ENCODE measurements around the gene ZNF786. TPM values are rescaled to one million over a fixed set of nuclear protein-coding genes. Genes with fewer than 3 reads are reported as not detected.

ZNF786 gene
- polyA plus RNA-seq, 1 donor, result 8.5 TPM

- Histone ChIP-seq H3K9me3 (ENCODE audit: control insufficient read depth, low read depth, low read length) (no peaks in the 10 kb centered on the region), H3K4me3 (ENCODE audit: low read length) (no peak overlapping the region), H3K36me3 (ENCODE audit: control insufficient read depth, insufficient read depth, low read length) (peaks cover 51% of the 10 kb centered on the region), H3K27ac (ENCODE audit: low read length) (no peak overlapping the region), H3K4me1 (ENCODE audit: control insufficient read depth, insufficient read depth, low read length) (no peaks in the 10 kb centered on the region), H3K27me3 (ENCODE audit: control insufficient read depth, insufficient read depth, low read length) (no peaks in the 10 kb centered on the region)
- WGBS (ENCODE audit: insufficient coverage, low lambda C conversion rate), result no CpG with 5 or more reads among the region's 11 CpGs
- DNase-seq, result no peak
Measured at GRCh38 chr7:149020483-149020882, 70.0 kb downstream of the ZNF786 start.

Other genes starting within 250 kb of the ZNF786 start
- 20.1 TPM for gene EZH2, start 206.4 kb downstream of the ZNF786 start, polyA plus RNA-seq
- 134 TPM for gene PDIA4, start 62.2 kb downstream of the ZNF786 start, polyA plus RNA-seq
- gene ZNF425, start 35.6 kb upstream of the ZNF786 start, polyA plus RNA-seq, result 4.3 TPM
- gene ZNF398, start 56.7 kb upstream of the ZNF786 start, polyA plus RNA-seq, result 11.1 TPM
- gene ZNF282, start 104.8 kb upstream of the ZNF786 start, polyA plus RNA-seq, result 25.1 TPM
- gene ZNF212, start 148.9 kb upstream of the ZNF786 start, polyA plus RNA-seq, result 14.0 TPM
- 12.1 TPM for gene ZNF783, start 171.5 kb upstream of the ZNF786 start, polyA plus RNA-seq

Data from large intestine (tissue), 3 donors.